ENCODE measurements around the gene SLC10A7. TPM values are rescaled to one million over a fixed set of nuclear protein-coding genes. Genes with fewer than 3 reads are reported as not detected.

The SLC10A7 gene
- total and polyA plus RNA-seq, 2 of the 4 experiments (the other 2 are of a cell fraction): 5.2 to 8.4 TPM

GRCh38 chr4:146462251-146462650 lies 59.5 kb downstream of the SLC10A7 start:
- Histone ChIP-seq H2BK5ac (ENCODE audit: low read depth, low read length, poor library complexity, severe bottlenecking) (no peak overlapping the region), H2BK120ac (ENCODE audit: low read depth, low read length) (no peak overlapping the region), H3K14ac (replicated peaks; ENCODE audit: low read depth, low read length) (no peak overlapping the region), H3K9ac (ENCODE audit: low read depth, low read length) (no peak overlapping the region), H4K8ac (ENCODE audit: low read depth in 2 of 2, low read length in 2 of 2) (no peak overlapping the region), H2AFZ (replicated peaks; ENCODE audit: low read length, poor library complexity) (no peak overlapping the region), H3K79me1 (ENCODE audit: low read depth in 1 of 2, low read length in 2 of 2) (no peaks in the 10 kb centered on the region), H3K4me2 (ENCODE audit: low read depth, low read length) (no peak overlapping the region), H2AK9ac (replicated peaks; ENCODE audit: low read depth, low read length, poor library complexity) (no peak overlapping the region), H4K91ac (ENCODE audit: insufficient read depth, low read depth, low read length) (no peak overlapping the region), H3K9me3 (ENCODE audit: control insufficient read depth, insufficient read depth, low read length) (no peaks in the 10 kb centered on the region), H3K4me1 (ENCODE audit: control insufficient read depth, insufficient read depth, low read length) (no peaks in the 10 kb centered on the region; the same call in 1 of the 2 replicates), H4K20me1 (ENCODE audit: insufficient read depth, low read length) (no peaks in the 10 kb centered on the region), H4K5ac (ENCODE audit: low read depth, low read length) (no peak overlapping the region), H3K9me1 (ENCODE audit: insufficient read depth, low read length) (no peaks in the 10 kb centered on the region), H3K56ac (ENCODE audit: extremely low read depth, insufficient read depth, low read length) (no peak overlapping the region), H3K18ac (ENCODE audit: low read depth, low read length) (no peak overlapping the region), H2AK5ac (ENCODE audit: low read depth, low read length) (no peak overlapping the region), H3K27ac (ENCODE audit: insufficient read depth, low read length) (no peak overlapping the region), H3K27me3 (ENCODE audit: control insufficient read depth, insufficient read depth, low read length) (no peaks in the 10 kb centered on the region), H3K4ac (ENCODE audit: low read depth, low read length) (no peak overlapping the region), H3K23ac (ENCODE audit: low read depth, low read length) (no peak overlapping the region), H3K4me3 (ENCODE audit: insufficient read depth, low read depth, low read length) (no peak overlapping the region), H2BK20ac (ENCODE audit: low read depth, low read length) (no peak overlapping the region), H3K36me3 (ENCODE audit: control insufficient read depth, insufficient read depth, low read length) (no peaks in the 10 kb centered on the region), H2BK15ac (ENCODE audit: low read depth, low read length) (no peak overlapping the region)
- POLR2A ChIA-PET (ENCODE audit: unreplicated experiment): no interaction called here
- intact Hi-C loops (cut with micrococcal nuclease) (no loop called here), in situ Hi-C loops (cut with MboI; ENCODE audit: low sequenced_read_pairs) (no loop called here), dilution Hi-C loops (cut with HindIII; ENCODE audit: low sequenced_read_pairs, unreplicated experiment) (no loop called here)
- no peak for TF ChIP-seq MAZ (IDR thresholded peaks at IDR 0.05; ENCODE audit: borderline replicate concordance, low read depth, low read length)
- DNase-seq (no peak), ATAC-seq (ENCODE audit: low read depth) (no peak)
- BruUV-seq (replicated peaks): no TSS peak
- CTCF ChIA-PET: interaction anchor here (1.4 kb wide), 1 partner anchor 8 kb away, joined by 4 read pairs; no protein-coding TSS in a partner anchor
